HepG2 (cell line): ENCODE measurements around the gene CCL23. TPM values are rescaled to one million over a fixed set of nuclear protein-coding genes. Genes with fewer than 3 reads are reported as not detected.

ENCODE experiments used
- ASH2L ChIP-seq: fragments of 300-600, 200-600 bp; sonication (generic); IDR thresholded peaks from 2 replicates; pipeline ENCODE4 v1.7.0; 2017; ENCODE audit warnings: low read depth, mild to moderate bottlenecking, moderate library complexity, mixed read lengths, low read length; ENCODE audit not compliant: insufficient read length
- ATF7-NPFF ChIP-seq: sonication (generic); formaldehyde crosslinking; IDR thresholded peaks from 2 replicates; pipeline ENCODE4 v1.8.1; 2023; ENCODE audit warnings: mild to moderate bottlenecking, low read depth, missing genetic modification reagents, moderate library complexity
- BCL6 ChIP-seq: IDR thresholded peaks from 2 replicates; pipeline ENCODE4 v1.6.1; 2016; ENCODE audit warnings: missing genetic modification reagents, missing compliant biosample characterization
- ERF ChIP-seq: IDR thresholded peaks from 2 replicates; pipeline ENCODE4 v1.6.1; 2018; ENCODE audit warnings: missing biosample characterization, missing genetic modification reagents
- KLF12 ChIP-seq: sonication (generic); formaldehyde crosslinking; IDR thresholded peaks from 2 replicates; pipeline ENCODE4 v1.4.0; 2020; ENCODE audit warnings: missing genetic modification reagents, borderline replicate concordance
- NCOA2 ChIP-seq: sonication (generic); formaldehyde crosslinking; IDR thresholded peaks from 2 replicates; pipeline ENCODE4 v1.8.0; 2022; ENCODE audit warnings: inconsistent platforms
- SCMH1 ChIP-seq: sonication (generic); formaldehyde crosslinking; IDR thresholded peaks from 2 replicates; pipeline ENCODE4 v1.9.0; 2021; ENCODE audit warnings: missing genetic modification reagents, mild to moderate bottlenecking, borderline replicate concordance
- SETDB1 ChIP-seq: sonication (generic); formaldehyde crosslinking; IDR thresholded peaks from 2 replicates; pipeline ENCODE4 v1.5.1; 2020; ENCODE audit warnings: missing genetic modification reagents, mild to moderate bottlenecking, borderline replicate concordance
- SIN3A ChIP-seq: IDR thresholded peaks from 2 replicates; pipeline ENCODE4 v1.6.1; 2011; ENCODE audit warnings: low read depth, mild to moderate bottlenecking, control low read depth, low read length, borderline replicate concordance
- SP5 ChIP-seq: IDR thresholded peaks from 2 replicates; pipeline ENCODE4 v1.6.1; 2016; ENCODE audit warnings: low read depth, borderline replicate concordance
- ZBTB21 ChIP-seq: sonication (generic); formaldehyde crosslinking; IDR thresholded peaks from 2 replicates; pipeline ENCODE4 v1.4.0; 2020; ENCODE audit warnings: missing genetic modification reagents
- ZFP36L2 ChIP-seq: sonication (generic); formaldehyde crosslinking; IDR thresholded peaks from 2 replicates; pipeline ENCODE4 v1.4.0; 2020; ENCODE audit warnings: missing genetic modification reagents
- ZNF441 ChIP-seq: sonication (generic); formaldehyde crosslinking; IDR thresholded peaks from 2 replicates; pipeline ENCODE4 v1.7.0; 2021; ENCODE audit warnings: missing genetic modification reagents, borderline replicate concordance
- ZNF652 ChIP-seq: IDR thresholded peaks from 2 replicates; pipeline ENCODE4 v1.6.1; 2016; ENCODE audit warnings: low read depth, borderline replicate concordance
- polyA plus RNA-seq, 8 experiments: library from polyadenylated mRNA; depleted of rRNA in 3 of 8; stranded (reverse) in 7 of 8; unstranded in 1 of 8; fragments of >200 nt; fragmentation: Illumina TruSeq in 4 of 8; extraction: Trizol in 4 of 8; gene quantifications; 2 replicates each; pipeline versions ENCODE4 v1.2.1 to v1.2.3, GENCODE V29; 2011 to 2016; ENCODE audit warnings: low read depth in 4 of 8, missing spikeins in 1 of 8, mixed read lengths in 1 of 8; ENCODE audit not compliant: insufficient read depth in 1 of 8
- total RNA-seq, 5 experiments: library from RNA; depleted of rRNA; stranded (reverse); fragments of >200 nt; fragmentation: Illumina TruSeq; extraction: Trizol; gene quantifications; 2 replicates each; pipeline ENCODE4 v1.2.3, GENCODE V29; 2016; ENCODE audit warnings: low read depth in 1 of 5
- TF ChIP-seq, protein P1 (sequence below): sonication (generic); formaldehyde crosslinking; IDR thresholded peaks from 2 replicates; pipeline ENCODE4 v1.4.0; 2020; ENCODE audit warnings: missing genetic modification reagents, borderline replicate concordance
- TF ChIP-seq, protein P2 (sequence below): sonication (generic); formaldehyde crosslinking; IDR thresholded peaks from 2 replicates; pipeline ENCODE4 v1.4.0; 2020; ENCODE audit warnings: missing genetic modification reagents, borderline replicate concordance
- TF ChIP-seq, protein P3 (sequence below): sonication (generic); formaldehyde crosslinking; IDR thresholded peaks from 2 replicates; pipeline ENCODE4 v1.8.0; 2022; ENCODE audit warnings: missing genetic modification reagents, mild to moderate bottlenecking, borderline replicate concordance

Gene CCL23
- total and polyA plus RNA-seq, 2 of the 13 experiments (the other 11 are each of a cell fraction or from before 2014, with no cell fraction given) = not detected

DNA sequence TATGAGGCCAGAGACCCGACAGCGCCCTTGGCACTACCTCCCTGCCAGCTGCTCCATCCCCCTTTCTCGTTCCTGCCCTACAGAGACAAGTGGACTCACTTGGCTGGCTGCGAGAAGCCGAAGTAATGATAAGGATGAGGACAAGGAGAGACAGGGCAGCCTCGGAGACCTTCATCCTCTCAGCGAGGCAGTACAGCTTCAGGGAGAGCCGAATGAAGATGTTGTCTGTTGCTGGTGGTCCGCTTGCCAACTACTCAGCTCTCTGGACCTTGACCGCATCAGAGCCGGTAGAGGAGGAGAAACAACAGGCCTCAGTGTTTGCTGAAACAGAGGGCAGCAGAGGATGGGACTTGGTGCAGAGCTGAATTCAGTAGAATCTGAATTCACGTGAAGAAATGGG, 36.5 kb downstream of the CCL23 start, which contains the start of gene CCL16 (continued):
- TF ChIP-seq, protein P1, sequence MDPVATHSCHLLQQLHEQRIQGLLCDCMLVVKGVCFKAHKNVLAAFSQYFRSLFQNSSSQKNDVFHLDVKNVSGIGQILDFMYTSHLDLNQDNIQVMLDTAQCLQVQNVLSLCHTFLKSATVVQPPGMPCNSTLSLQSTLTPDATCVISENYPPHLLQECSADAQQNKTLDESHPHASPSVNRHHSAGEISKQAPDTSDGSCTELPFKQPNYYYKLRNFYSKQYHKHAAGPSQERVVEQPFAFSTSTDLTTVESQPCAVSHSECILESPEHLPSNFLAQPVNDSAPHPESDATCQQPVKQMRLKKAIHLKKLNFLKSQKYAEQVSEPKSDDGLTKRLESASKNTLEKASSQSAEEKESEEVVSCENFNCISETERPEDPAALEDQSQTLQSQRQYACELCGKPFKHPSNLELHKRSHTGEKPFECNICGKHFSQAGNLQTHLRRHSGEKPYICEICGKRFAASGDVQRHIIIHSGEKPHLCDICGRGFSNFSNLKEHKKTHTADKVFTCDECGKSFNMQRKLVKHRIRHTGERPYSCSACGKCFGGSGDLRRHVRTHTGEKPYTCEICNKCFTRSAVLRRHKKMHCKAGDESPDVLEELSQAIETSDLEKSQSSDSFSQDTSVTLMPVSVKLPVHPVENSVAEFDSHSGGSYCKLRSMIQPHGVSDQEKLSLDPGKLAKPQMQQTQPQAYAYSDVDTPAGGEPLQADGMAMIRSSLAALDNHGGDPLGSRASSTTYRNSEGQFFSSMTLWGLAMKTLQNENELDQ (CRISPR knock-in tag) = no peak
- TF ChIP-seq ZNF441 = no peak
- 0 out of 2 replicates have a peak, but pooled peaks have one; percentile 10 for TF ChIP-seq NCOA2 (CRISPR knock-in tag)
- no peak for TF ChIP-seq SIN3A
- TF ChIP-seq KLF12 (CRISPR knock-in tag) = no peak
- peak; percentile 60; the same call in 1 of the 2 replicates for TF ChIP-seq SP5 (CRISPR knock-in tag)
- no peak for TF ChIP-seq ATF7-NPFF (CRISPR knock-in tag)
- TF ChIP-seq SCMH1 (CRISPR knock-in tag) = no peak
- TF ChIP-seq, protein P2, sequence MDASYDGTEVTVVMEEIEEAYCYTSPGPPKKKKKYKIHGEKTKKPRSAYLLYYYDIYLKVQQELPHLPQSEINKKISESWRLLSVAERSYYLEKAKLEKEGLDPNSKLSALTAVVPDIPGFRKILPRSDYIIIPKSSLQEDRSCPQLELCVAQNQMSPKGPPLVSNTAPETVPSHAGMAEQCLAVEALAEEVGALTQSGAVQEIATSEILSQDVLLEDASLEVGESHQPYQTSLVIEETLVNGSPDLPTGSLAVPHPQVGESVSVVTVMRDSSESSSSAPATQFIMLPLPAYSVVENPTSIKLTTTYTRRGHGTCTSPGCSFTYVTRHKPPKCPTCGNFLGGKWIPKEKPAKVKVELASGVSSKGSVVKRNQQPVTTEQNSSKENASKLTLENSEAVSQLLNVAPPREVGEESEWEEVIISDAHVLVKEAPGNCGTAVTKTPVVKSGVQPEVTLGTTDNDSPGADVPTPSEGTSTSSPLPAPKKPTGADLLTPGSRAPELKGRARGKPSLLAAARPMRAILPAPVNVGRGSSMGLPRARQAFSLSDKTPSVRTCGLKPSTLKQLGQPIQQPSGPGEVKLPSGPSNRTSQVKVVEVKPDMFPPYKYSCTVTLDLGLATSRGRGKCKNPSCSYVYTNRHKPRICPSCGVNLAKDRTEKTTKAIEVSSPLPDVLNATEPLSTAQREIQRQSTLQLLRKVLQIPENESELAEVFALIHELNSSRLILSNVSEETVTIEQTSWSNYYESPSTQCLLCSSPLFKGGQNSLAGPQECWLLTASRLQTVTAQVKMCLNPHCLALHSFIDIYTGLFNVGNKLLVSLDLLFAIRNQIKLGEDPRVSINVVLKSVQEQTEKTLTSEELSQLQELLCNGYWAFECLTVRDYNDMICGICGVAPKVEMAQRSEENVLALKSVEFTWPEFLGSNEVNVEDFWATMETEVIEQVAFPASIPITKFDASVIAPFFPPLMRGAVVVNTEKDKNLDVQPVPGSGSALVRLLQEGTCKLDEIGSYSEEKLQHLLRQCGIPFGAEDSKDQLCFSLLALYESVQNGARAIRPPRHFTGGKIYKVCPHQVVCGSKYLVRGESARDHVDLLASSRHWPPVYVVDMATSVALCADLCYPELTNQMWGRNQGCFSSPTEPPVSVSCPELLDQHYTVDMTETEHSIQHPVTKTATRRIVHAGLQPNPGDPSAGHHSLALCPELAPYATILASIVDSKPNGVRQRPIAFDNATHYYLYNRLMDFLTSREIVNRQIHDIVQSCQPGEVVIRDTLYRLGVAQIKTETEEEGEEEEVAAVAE (CRISPR knock-in tag) = no peak
- TF ChIP-seq ERF = no peak
- TF ChIP-seq, protein P3, sequence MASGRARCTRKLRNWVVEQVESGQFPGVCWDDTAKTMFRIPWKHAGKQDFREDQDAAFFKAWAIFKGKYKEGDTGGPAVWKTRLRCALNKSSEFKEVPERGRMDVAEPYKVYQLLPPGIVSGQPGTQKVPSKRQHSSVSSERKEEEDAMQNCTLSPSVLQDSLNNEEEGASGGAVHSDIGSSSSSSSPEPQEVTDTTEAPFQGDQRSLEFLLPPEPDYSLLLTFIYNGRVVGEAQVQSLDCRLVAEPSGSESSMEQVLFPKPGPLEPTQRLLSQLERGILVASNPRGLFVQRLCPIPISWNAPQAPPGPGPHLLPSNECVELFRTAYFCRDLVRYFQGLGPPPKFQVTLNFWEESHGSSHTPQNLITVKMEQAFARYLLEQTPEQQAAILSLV (CRISPR knock-in tag) = no peak
- 0 out of 2 replicates have a peak, but pooled peaks have one; percentile 40 for TF ChIP-seq BCL6 (CRISPR knock-in tag)
- no peak for TF ChIP-seq ZNF652
- TF ChIP-seq ZBTB21 (CRISPR knock-in tag) = no peak
- TF ChIP-seq ZFP36L2 (CRISPR knock-in tag) = no peak
- no peak for TF ChIP-seq SETDB1
- TF ChIP-seq ASH2L = no peak
